ENCODE results near the gene PITPNM2.
A peak's percentile ranks its signal among the peaks of the same experiment; 100 is the strongest.

The PITPNM2 gene

GRCh38 chr12:123150744-123151456 is at the start of gene PITPNM2:
Gene PITPNM2 (minus strand): TSS chr12:123151090. CDS start chr12:123034590, 116,500 bp downstream.
- H3K36me3 ChIP-seq (ENCODE audit: insufficient read depth, low read length): no peaks in the 10 kb centered on the region
- H2AFZ ChIP-seq (ENCODE audit: low read length, unreplicated experiment): peak within 1 kb of the TSS; percentile 95
- peak within 1 kb of the TSS; percentile 93 for H3K4me3 ChIP-seq (ENCODE audit: low read depth, low read length)
- no peak within 1 kb of the TSS for H3K27ac ChIP-seq (ENCODE audit: low read depth, low read length)
- peaks cover 16% of the 10 kb centered on the region for H3K79me2 ChIP-seq (ENCODE audit: control insufficient read depth, insufficient read depth, low read length, unreplicated experiment)
- H3K4me1 ChIP-seq (ENCODE audit: control insufficient read depth, insufficient read depth, low read length, unreplicated experiment): peaks cover 15% of the 10 kb centered on the region
- H3K27me3 ChIP-seq (ENCODE audit: insufficient read depth, low read length): no peaks in the 10 kb centered on the region

- no peaks in the 10 kb centered on the region for H3K4me1 ChIP-seq (ENCODE audit: control insufficient read depth, insufficient read depth, low read length, unreplicated experiment)
- H3K4me3 ChIP-seq (ENCODE audit: low read depth, low read length): no peak overlapping the region
- H3K27me3 ChIP-seq (ENCODE audit: insufficient read depth, low read length): no peaks in the 10 kb centered on the region
- no peaks in the 10 kb centered on the region for H3K79me2 ChIP-seq (ENCODE audit: control insufficient read depth, insufficient read depth, low read length, unreplicated experiment)
- H2AFZ ChIP-seq (ENCODE audit: low read length, unreplicated experiment): no peak overlapping the region
- peaks cover 5% of the 10 kb centered on the region for H3K36me3 ChIP-seq (ENCODE audit: insufficient read depth, low read length)
- H3K27ac ChIP-seq (ENCODE audit: low read depth, low read length): no peak overlapping the region
Measured at GRCh38 chr12:123200414-123200813, 49.5 kb upstream of the PITPNM2 start.

- H3K36me3 ChIP-seq (ENCODE audit: insufficient read depth, low read length): peaks cover 5% of the 10 kb centered on the region
- H3K27me3 ChIP-seq (ENCODE audit: insufficient read depth, low read length): no peaks in the 10 kb centered on the region
- no peak overlapping the region for H2AFZ ChIP-seq (ENCODE audit: low read length, unreplicated experiment)
Measured at GRCh38 chr12:123199936-123200335, 49.0 kb upstream of the PITPNM2 start.

GRCh38 chr12:123187637-123188036 is 36.7 kb upstream of the PITPNM2 start:
- Histone ChIP-seq H3K79me2 (ENCODE audit: control insufficient read depth, insufficient read depth, low read length, unreplicated experiment) (no peaks in the 10 kb centered on the region), H3K36me3 (ENCODE audit: insufficient read depth, low read length) (peaks cover 2% of the 10 kb centered on the region; the same call in 1 of the 2 replicates), H3K27me3 (ENCODE audit: insufficient read depth, low read length) (no peaks in the 10 kb centered on the region), H2AFZ (ENCODE audit: low read length, unreplicated experiment) (no peak overlapping the region), H3K4me1 (ENCODE audit: control insufficient read depth, insufficient read depth, low read length, unreplicated experiment) (no peaks in the 10 kb centered on the region), H3K4me3 (ENCODE audit: low read depth, low read length) (no peak overlapping the region), H3K27ac (ENCODE audit: low read depth, low read length) (no peak overlapping the region)

More at GRCh38 chr12:123199936-123200335, 49.0 kb upstream of the PITPNM2 start:
- Histone ChIP-seq H3K27ac (ENCODE audit: low read depth, low read length) (no peak overlapping the region), H3K79me2 (ENCODE audit: control insufficient read depth, insufficient read depth, low read length, unreplicated experiment) (no peaks in the 10 kb centered on the region), H3K4me3 (ENCODE audit: low read depth, low read length) (no peak overlapping the region), H3K4me1 (ENCODE audit: control insufficient read depth, insufficient read depth, low read length, unreplicated experiment) (no peaks in the 10 kb centered on the region)

DNA sequence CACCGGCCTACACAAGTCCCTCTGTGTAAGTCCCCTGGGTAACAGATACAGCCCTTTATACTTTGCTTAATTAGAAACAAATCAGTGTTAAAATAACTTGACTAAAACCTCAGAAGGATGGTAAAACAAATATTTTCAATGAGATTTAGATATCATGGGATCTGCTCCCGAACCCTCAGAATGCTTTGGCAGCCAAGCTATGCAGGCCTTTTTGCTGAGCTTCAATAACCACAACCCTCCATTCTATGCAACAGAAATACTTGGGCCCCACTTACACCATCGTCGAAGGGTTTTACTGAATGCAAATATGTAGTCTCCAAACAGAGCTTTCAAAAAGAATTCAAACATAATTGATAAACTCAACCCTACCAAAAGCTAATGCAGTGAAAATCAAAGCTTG is 29.3 kb upstream of the PITPNM2 start:
- Histone ChIP-seq H3K36me3 (ENCODE audit: insufficient read depth, low read length) (peaks cover 13% of the 10 kb centered on the region), H3K4me1 (ENCODE audit: control insufficient read depth, insufficient read depth, low read length, unreplicated experiment) (no peaks in the 10 kb centered on the region), H3K79me2 (ENCODE audit: control insufficient read depth, insufficient read depth, low read length, unreplicated experiment) (no peaks in the 10 kb centered on the region), H3K4me3 (ENCODE audit: low read depth, low read length) (no peak overlapping the region), H2AFZ (ENCODE audit: low read length, unreplicated experiment) (no peak overlapping the region), H3K27ac (ENCODE audit: low read depth, low read length) (no peak overlapping the region), H3K27me3 (ENCODE audit: insufficient read depth, low read length) (no peaks in the 10 kb centered on the region)

DNA sequence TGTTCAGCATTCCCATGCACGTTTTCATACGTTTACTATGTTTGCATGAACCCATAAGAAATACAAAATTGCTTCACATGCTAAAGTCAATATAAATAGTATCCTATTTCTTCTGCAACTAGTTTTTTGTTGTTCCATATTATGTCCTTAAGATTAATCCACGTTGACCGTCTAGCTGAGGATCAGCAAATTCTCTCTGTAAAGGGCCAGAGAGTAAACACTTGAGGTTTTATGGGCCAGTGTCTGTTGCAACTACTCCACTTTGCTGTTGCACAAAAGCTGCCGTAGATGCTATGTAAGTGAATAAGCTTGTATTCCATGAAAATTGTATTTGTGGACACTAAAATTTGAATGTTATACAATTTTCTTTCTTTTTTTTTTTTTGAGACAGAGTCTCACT is 21.1 kb upstream of the PITPNM2 start:
- Histone ChIP-seq H2AFZ (ENCODE audit: low read length, unreplicated experiment) (no peak overlapping the region), H3K27ac (ENCODE audit: low read depth, low read length) (no peak overlapping the region), H3K4me3 (ENCODE audit: low read depth, low read length) (no peak overlapping the region), H3K4me1 (ENCODE audit: control insufficient read depth, insufficient read depth, low read length, unreplicated experiment) (no peaks in the 10 kb centered on the region), H3K79me2 (ENCODE audit: control insufficient read depth, insufficient read depth, low read length, unreplicated experiment) (no peaks in the 10 kb centered on the region), H3K36me3 (ENCODE audit: insufficient read depth, low read length) (peaks cover 13% of the 10 kb centered on the region), H3K27me3 (ENCODE audit: insufficient read depth, low read length) (no peaks in the 10 kb centered on the region)

DNA sequence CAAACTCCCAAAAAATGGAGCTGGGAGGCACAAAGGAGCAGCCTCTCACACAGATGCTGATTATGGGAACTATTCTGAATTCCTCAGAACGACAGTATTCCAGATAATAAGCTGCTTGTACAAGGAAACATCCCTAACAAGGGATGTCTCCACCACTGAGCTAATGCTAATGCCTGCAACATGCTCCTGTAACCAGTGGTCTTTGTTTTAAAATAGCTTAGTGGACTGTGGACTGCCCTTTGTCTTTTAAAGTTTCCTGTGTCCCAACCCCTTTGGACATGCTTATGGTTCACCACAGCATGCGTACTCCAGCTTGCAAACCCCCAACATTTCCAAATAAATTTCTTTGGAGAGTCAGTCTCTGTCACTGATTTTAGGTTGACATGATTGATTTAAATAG is 16.4 kb upstream of the PITPNM2 start:
- no peaks in the 10 kb centered on the region for H3K4me1 ChIP-seq (ENCODE audit: control insufficient read depth, insufficient read depth, low read length, unreplicated experiment)
- H3K36me3 ChIP-seq (ENCODE audit: insufficient read depth, low read length): peaks cover 5% of the 10 kb centered on the region; the same call in 1 of the 2 replicates
- no peaks in the 10 kb centered on the region for H3K27me3 ChIP-seq (ENCODE audit: insufficient read depth, low read length)
- no peaks in the 10 kb centered on the region for H3K79me2 ChIP-seq (ENCODE audit: control insufficient read depth, insufficient read depth, low read length, unreplicated experiment)
- no peak overlapping the region for H2AFZ ChIP-seq (ENCODE audit: low read length, unreplicated experiment)
- no peak overlapping the region for H3K27ac ChIP-seq (ENCODE audit: low read depth, low read length)
- H3K4me3 ChIP-seq (ENCODE audit: low read depth, low read length): no peak overlapping the region

DNA sequence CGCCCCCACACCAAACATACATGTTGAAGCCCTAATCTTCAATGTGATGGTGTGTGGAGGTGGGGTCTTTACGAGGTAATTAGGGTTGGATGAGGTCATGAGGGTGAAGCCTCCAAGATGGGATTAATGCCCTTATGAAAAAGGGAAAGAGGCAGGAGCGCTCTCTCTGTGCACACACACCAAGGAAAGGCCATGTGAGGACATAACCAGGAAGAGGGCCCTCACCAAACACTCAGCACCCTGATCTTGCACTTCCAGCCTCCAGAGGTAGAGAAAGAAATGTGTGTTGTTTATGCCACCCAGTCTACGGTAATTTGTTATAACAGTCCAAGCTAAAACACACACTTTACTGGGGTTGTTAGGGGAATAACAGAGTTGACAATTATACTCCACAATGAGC is 14.6 kb upstream of the PITPNM2 start:
- H3K79me2 ChIP-seq (ENCODE audit: control insufficient read depth, insufficient read depth, low read length, unreplicated experiment): no peaks in the 10 kb centered on the region
- no peak overlapping the region for H3K27ac ChIP-seq (ENCODE audit: low read depth, low read length)
- peaks cover 8% of the 10 kb centered on the region; the same call in 1 of the 2 replicates for H3K36me3 ChIP-seq (ENCODE audit: insufficient read depth, low read length)
- no peaks in the 10 kb centered on the region for H3K27me3 ChIP-seq (ENCODE audit: insufficient read depth, low read length)
- H3K4me1 ChIP-seq (ENCODE audit: control insufficient read depth, insufficient read depth, low read length, unreplicated experiment): no peaks in the 10 kb centered on the region
- no peak overlapping the region for H3K4me3 ChIP-seq (ENCODE audit: low read depth, low read length)
- no peak overlapping the region for H2AFZ ChIP-seq (ENCODE audit: low read length, unreplicated experiment)

- H3K36me3 ChIP-seq (ENCODE audit: insufficient read depth, low read length): peaks cover 11% of the 10 kb centered on the region; the same call in 1 of the 2 replicates
- H3K4me3 ChIP-seq (ENCODE audit: low read depth, low read length): no peak overlapping the region
- no peaks in the 10 kb centered on the region for H3K27me3 ChIP-seq (ENCODE audit: insufficient read depth, low read length)
- H3K79me2 ChIP-seq (ENCODE audit: control insufficient read depth, insufficient read depth, low read length, unreplicated experiment): no peaks in the 10 kb centered on the region
- no peak overlapping the region for H2AFZ ChIP-seq (ENCODE audit: low read length, unreplicated experiment)
- no peaks in the 10 kb centered on the region for H3K4me1 ChIP-seq (ENCODE audit: control insufficient read depth, insufficient read depth, low read length, unreplicated experiment)
- no peak overlapping the region for H3K27ac ChIP-seq (ENCODE audit: low read depth, low read length)
Measured at GRCh38 chr12:123164710-123165261, 13.9 kb upstream of the PITPNM2 start.

- Histone ChIP-seq H3K79me2 (ENCODE audit: control insufficient read depth, insufficient read depth, low read length, unreplicated experiment) (no peaks in the 10 kb centered on the region), H3K27me3 (ENCODE audit: insufficient read depth, low read length) (no peaks in the 10 kb centered on the region), H3K4me1 (ENCODE audit: control insufficient read depth, insufficient read depth, low read length, unreplicated experiment) (no peaks in the 10 kb centered on the region), H3K27ac (ENCODE audit: low read depth, low read length) (no peak overlapping the region), H3K36me3 (ENCODE audit: insufficient read depth, low read length) (peaks cover 11% of the 10 kb centered on the region; the same call in 1 of the 2 replicates), H3K4me3 (ENCODE audit: low read depth, low read length) (no peak overlapping the region), H2AFZ (ENCODE audit: low read length, unreplicated experiment) (no peak overlapping the region)
Measured at GRCh38 chr12:123164222-123164621, 13.3 kb upstream of the PITPNM2 start.

- H3K4me1 ChIP-seq (ENCODE audit: control insufficient read depth, insufficient read depth, low read length, unreplicated experiment): no peaks in the 10 kb centered on the region
- no peak overlapping the region for H3K4me3 ChIP-seq (ENCODE audit: low read depth, low read length)
- no peak overlapping the region for H2AFZ ChIP-seq (ENCODE audit: low read length, unreplicated experiment)
- no peak overlapping the region for H3K27ac ChIP-seq (ENCODE audit: low read depth, low read length)
- peaks cover 11% of the 10 kb centered on the region; the same call in 1 of the 2 replicates for H3K36me3 ChIP-seq (ENCODE audit: insufficient read depth, low read length)
- H3K27me3 ChIP-seq (ENCODE audit: insufficient read depth, low read length): no peaks in the 10 kb centered on the region
- no peaks in the 10 kb centered on the region for H3K79me2 ChIP-seq (ENCODE audit: control insufficient read depth, insufficient read depth, low read length, unreplicated experiment)
Measured at GRCh38 chr12:123163227-123163626, 12.3 kb upstream of the PITPNM2 start.
